ENCODE results near the gene MACROD2.

- TF ChIP-seq CTCF (IDR thresholded peaks at IDR 0.05; ENCODE audit: poor library complexity, severe bottlenecking) (no peak), MXI1 (conservative IDR thresholded peaks at IDR 0.05; ENCODE audit: poor library complexity, severe bottlenecking) (no peak), EP300 (conservative IDR thresholded peaks at IDR 0.05; ENCODE audit: poor library complexity, severe bottlenecking) (no peak), EZH2 (IDR thresholded peaks at IDR 0.05; ENCODE audit: borderline replicate concordance, insufficient read depth, low read length, poor library complexity, severe bottlenecking) (no peak)
Measured at GRCh38 chr20:14919501-14920081, 924.3 kb downstream of the MACROD2 start.
